HepG2 (cell line): ENCODE measurements around the gene IPPK. TPM values are rescaled to one million over a fixed set of nuclear protein-coding genes. Genes with fewer than 3 reads are reported as not detected.

Source experiments
- CAMTA2 ChIP-seq: sonication (generic); formaldehyde crosslinking; IDR thresholded peaks from 2 replicates; pipeline ENCODE4 v1.4.0; 2020; ENCODE audit warnings: mild to moderate bottlenecking, missing genetic modification reagents, borderline replicate concordance
- CREB1 ChIP-seq, 2 experiments: fragments of 450-650 bp in 1 of 2; IDR thresholded peaks; 2 replicates each; pipeline ENCODE4 v1.6.1; 2016 to 2017; ENCODE audit warnings: control low read depth in 1 of 2, mild to moderate bottlenecking in 1 of 2, missing compliant biosample characterization in 1 of 2, missing genetic modification characterization in 1 of 2
- HOXD1 ChIP-seq: sonication (generic); formaldehyde crosslinking; IDR thresholded peaks from 2 replicates; pipeline ENCODE4 v1.5.0; 2020; ENCODE audit warnings: missing genetic modification reagents
- KLF12 ChIP-seq: sonication (generic); formaldehyde crosslinking; IDR thresholded peaks from 2 replicates; pipeline ENCODE4 v1.4.0; 2020; ENCODE audit warnings: missing genetic modification reagents, borderline replicate concordance
- PAX8 ChIP-seq: sonication (generic); formaldehyde crosslinking; IDR thresholded peaks from 2 replicates; pipeline ENCODE4 v1.8.0; 2022; ENCODE audit warnings: mild to moderate bottlenecking, missing genetic modification reagents, borderline replicate concordance
- PCBP2 ChIP-seq: fragments of 200-400 bp; formaldehyde crosslinking; optimal IDR thresholded peaks from 2 replicates; pipeline ENCODE3; 2018; ENCODE audit warnings: low read length, low read depth; ENCODE audit not compliant: poor library complexity, severe bottlenecking
- POGK ChIP-seq: sonication (generic); formaldehyde crosslinking; conservative IDR thresholded peaks from 2 replicates; pipeline ENCODE4 v1.8.0; 2022; ENCODE audit warnings: mild to moderate bottlenecking, moderate library complexity, missing genetic modification reagents
- TBX3 ChIP-seq: fragments of 450-650 bp; IDR thresholded peaks from 2 replicates; pipeline ENCODE4 v1.6.1; 2017; ENCODE audit warnings: antibody characterized with exemption, mild to moderate bottlenecking, inconsistent platforms, borderline replicate concordance
- THYN1 ChIP-seq: sonication (generic); formaldehyde crosslinking; IDR thresholded peaks from 2 replicates; pipeline ENCODE4 v1.8.1; 2023; ENCODE audit warnings: low read depth, mild to moderate bottlenecking, moderate library complexity, missing genetic modification reagents, borderline replicate concordance
- ZNF17 ChIP-seq: sonication (generic); formaldehyde crosslinking; IDR thresholded peaks from 2 replicates; pipeline ENCODE4 v1.5.0; 2020; ENCODE audit warnings: mild to moderate bottlenecking, missing genetic modification reagents
- ZNF205 ChIP-seq: IDR thresholded peaks from 2 replicates; pipeline ENCODE4 v1.6.1; 2018; ENCODE audit warnings: missing biosample characterization, missing genetic modification reagents
- ZNF224 ChIP-seq: sonication (generic); formaldehyde crosslinking; IDR thresholded peaks from 2 replicates; pipeline ENCODE4 v1.5.0; 2020; ENCODE audit warnings: mild to moderate bottlenecking, missing genetic modification reagents
- ZNF614 ChIP-seq: IDR thresholded peaks from 2 replicates; pipeline ENCODE4 v1.6.1; 2018; ENCODE audit warnings: missing biosample characterization, missing genetic modification reagents, inconsistent platforms, borderline replicate concordance
- ZNF619 ChIP-seq: sonication (generic); formaldehyde crosslinking; IDR thresholded peaks from 2 replicates; pipeline ENCODE4 v1.4.0; 2020; ENCODE audit warnings: mild to moderate bottlenecking, missing genetic modification reagents
- ZSCAN12 ChIP-seq: sonication (generic); formaldehyde crosslinking; IDR thresholded peaks from 2 replicates; pipeline ENCODE4 v1.9.0; 2021; ENCODE audit warnings: mild to moderate bottlenecking, missing genetic modification reagents
- ZUFSP ChIP-seq: sonication (generic); formaldehyde crosslinking; IDR thresholded peaks from 2 replicates; pipeline ENCODE4 v1.9.0; 2021; ENCODE audit warnings: missing genetic modification reagents, mild to moderate bottlenecking, borderline replicate concordance
- polyA plus RNA-seq, 8 experiments: library from polyadenylated mRNA; depleted of rRNA in 3 of 8; stranded (reverse) in 7 of 8; unstranded in 1 of 8; fragments of >200 nt; fragmentation: Illumina TruSeq in 4 of 8; extraction: Trizol in 4 of 8; gene quantifications; 2 replicates each; pipeline versions ENCODE4 v1.2.1 to v1.2.3, GENCODE V29; 2011 to 2016; ENCODE audit warnings: low read depth in 4 of 8, missing spikeins in 1 of 8, mixed read lengths in 1 of 8; ENCODE audit not compliant: insufficient read depth in 1 of 8
- total RNA-seq, 5 experiments: library from RNA; depleted of rRNA; stranded (reverse); fragments of >200 nt; fragmentation: Illumina TruSeq; extraction: Trizol; gene quantifications; 2 replicates each; pipeline ENCODE4 v1.2.3, GENCODE V29; 2016; ENCODE audit warnings: low read depth in 1 of 5
- TF ChIP-seq, protein P1 (sequence below): IDR thresholded peaks from 2 replicates; pipeline ENCODE4 v1.6.1; 2016; ENCODE audit warnings: low read depth
- TF ChIP-seq, protein P2 (sequence below): IDR thresholded peaks from 2 replicates; pipeline ENCODE4 v1.6.1; 2012; ENCODE audit warnings: low read depth, low read length, improper control_type of control experiment
- TF ChIP-seq, protein P3 (sequence below): sonication (generic); formaldehyde crosslinking; IDR thresholded peaks from 2 replicates; pipeline ENCODE4 v1.4.0; 2020; ENCODE audit warnings: missing genetic modification reagents

The IPPK gene
- total and polyA plus RNA-seq, 2 of the 13 experiments (the other 11 are each of a cell fraction or from before 2014, with no cell fraction given) = 9.9 to 14.1 TPM

DNA sequence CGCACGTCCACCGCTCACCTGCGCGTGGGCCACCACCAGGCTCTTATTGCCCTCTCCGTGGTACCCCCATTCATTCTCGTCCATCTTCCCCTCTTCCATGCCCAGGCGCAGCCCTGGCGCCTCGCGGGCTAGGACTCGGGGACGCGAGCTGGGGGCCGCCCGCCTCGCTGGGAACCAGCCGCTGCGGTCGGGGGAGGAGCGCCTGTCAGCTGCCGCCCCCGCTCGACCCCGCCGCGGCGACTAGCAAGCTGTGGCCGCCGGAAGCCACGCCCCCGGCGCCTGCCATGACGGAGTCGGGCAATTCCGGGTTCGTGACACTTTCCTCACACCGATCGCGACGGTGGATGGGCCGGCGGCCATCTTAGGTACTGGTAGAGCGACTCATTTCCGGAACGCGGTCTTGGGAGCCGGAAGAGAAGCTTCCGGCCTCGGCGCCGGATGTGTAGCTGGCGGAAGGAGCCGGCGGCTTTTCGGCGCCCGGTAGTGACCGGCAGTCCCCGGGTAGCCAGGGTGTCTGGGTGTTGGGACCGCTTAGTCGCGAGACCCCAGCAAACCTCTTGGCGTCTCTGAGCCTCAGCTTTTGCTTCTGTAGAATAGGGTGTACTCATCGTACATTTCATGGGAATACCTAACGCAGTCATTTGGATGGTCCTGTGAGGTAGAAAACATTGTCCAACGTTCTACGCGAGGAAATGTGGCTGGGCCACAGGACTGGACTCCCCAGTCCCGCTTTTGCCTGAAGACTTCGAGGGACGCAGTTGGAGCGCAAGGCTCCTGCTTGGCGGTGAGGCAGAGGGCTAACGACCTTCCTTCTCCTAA lies at the start of gene IPPK (continued):
- TF ChIP-seq ZNF17 (CRISPR knock-in tag) (no peak), TBX3 (peak; percentile 14; the same call in 1 of the 2 replicates), ZNF224 (CRISPR knock-in tag) (0 out of 2 replicates have a peak, but pooled peaks have one; percentile 68), HOXD1 (CRISPR knock-in tag) (peak; percentile 54; the same call in 1 of the 2 replicates), ZSCAN12 (CRISPR knock-in tag) (peak; percentile 84; the same call in 1 of the 2 replicates), ZUFSP (CRISPR knock-in tag) (no peak), KLF12 (peak; percentile 51; the same call in 1 of the 2 replicates), THYN1 (CRISPR knock-in tag) (no peak), PAX8 (CRISPR knock-in tag) (no peak), CREB1 (IDR thresholded peaks at IDR 0.05) (peak; percentile 91), CREB1 (CRISPR knock-in tag; IDR thresholded peaks at IDR 0.05) (peak; percentile 93), ZNF205 (CRISPR knock-in tag) (peak; percentile 85), ZNF619 (CRISPR knock-in tag) (no peak), ZNF614 (CRISPR knock-in tag) (peak; percentile 42; the same call in 1 of the 2 replicates), POGK (peak; percentile 81; the same call in 1 of the 2 replicates), CAMTA2 (CRISPR knock-in tag) (0 out of 2 replicates have a peak, but pooled peaks have one; percentile 63), PCBP2 (no peak)
- TF ChIP-seq, protein P1, sequence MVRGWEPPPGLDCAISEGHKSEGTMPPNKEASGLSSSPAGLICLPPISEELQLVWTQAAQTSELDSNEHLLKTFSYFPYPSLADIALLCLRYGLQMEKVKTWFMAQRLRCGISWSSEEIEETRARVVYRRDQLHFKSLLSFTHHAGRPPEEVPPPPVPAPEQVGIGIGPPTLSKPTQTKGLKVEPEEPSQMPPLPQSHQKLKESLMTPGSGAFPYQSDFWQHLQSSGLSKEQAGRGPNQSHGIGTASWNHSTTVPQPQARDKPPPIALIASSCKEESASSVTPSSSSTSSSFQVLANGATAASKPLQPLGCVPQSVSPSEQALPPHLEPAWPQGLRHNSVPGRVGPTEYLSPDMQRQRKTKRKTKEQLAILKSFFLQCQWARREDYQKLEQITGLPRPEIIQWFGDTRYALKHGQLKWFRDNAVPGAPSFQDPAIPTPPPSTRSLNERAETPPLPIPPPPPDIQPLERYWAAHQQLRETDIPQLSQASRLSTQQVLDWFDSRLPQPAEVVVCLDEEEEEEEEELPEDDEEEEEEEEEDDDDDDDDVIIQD (CRISPR knock-in tag) = peak; percentile 14; the same call in 1 of the 2 replicates
- TF ChIP-seq, protein P2, sequence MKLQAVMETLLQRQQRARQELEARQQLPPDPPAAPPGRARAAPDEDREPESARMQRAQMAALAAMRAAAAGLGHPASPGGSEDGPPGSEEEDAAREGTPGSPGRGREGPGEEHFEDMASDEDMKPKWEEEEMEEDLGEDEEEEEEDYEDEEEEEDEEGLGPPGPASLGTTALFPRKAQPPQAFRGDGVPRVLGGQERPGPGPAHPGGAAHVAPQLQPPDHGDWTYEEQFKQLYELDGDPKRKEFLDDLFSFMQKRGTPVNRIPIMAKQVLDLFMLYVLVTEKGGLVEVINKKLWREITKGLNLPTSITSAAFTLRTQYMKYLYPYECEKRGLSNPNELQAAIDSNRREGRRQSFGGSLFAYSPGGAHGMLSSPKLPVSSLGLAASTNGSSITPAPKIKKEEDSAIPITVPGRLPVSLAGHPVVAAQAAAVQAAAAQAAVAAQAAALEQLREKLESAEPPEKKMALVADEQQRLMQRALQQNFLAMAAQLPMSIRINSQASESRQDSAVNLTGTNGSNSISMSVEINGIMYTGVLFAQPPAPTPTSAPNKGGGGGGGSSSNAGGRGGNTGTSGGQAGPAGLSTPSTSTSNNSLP = no peak
- TF ChIP-seq, protein P3, sequence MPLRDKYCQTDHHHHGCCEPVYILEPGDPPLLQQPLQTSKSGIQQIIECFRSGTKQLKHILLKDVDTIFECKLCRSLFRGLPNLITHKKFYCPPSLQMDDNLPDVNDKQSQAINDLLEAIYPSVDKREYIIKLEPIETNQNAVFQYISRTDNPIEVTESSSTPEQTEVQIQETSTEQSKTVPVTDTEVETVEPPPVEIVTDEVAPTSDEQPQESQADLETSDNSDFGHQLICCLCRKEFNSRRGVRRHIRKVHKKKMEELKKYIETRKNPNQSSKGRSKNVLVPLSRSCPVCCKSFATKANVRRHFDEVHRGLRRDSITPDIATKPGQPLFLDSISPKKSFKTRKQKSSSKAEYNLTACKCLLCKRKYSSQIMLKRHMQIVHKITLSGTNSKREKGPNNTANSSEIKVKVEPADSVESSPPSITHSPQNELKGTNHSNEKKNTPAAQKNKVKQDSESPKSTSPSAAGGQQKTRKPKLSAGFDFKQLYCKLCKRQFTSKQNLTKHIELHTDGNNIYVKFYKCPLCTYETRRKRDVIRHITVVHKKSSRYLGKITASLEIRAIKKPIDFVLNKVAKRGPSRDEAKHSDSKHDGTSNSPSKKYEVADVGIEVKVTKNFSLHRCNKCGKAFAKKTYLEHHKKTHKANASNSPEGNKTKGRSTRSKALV (CRISPR knock-in tag) = no peak
